HG03139 (cell line): ENCODE data around the gene WNT6.

Source experiments
- ATAC-seq: cut with Tn5 transposase; IDR thresholded peaks from one replicate; pipeline ENCODE4 v1.9.1; 2021; ENCODE audit not compliant: unreplicated experiment

Gene WNT6

GRCh38 chr2:218856167-218856895 lies 3.3 kb upstream of the WNT6 start:
- no peak for ATAC-seq

- no peak for ATAC-seq
Measured at GRCh38 chr2:218856896-218857243, 2.7 kb upstream of the WNT6 start.

GRCh38 chr2:218857371-218858137 lies 2.1 kb upstream of the WNT6 start:
- no peak for ATAC-seq

- no peak for ATAC-seq
Measured at GRCh38 chr2:218858138-218858445, 1.5 kb upstream of the WNT6 start.

GRCh38 chr2:218858671-218859555 lies 692 bp upstream of the WNT6 start:
- ATAC-seq = no peak

- ATAC-seq = no peak
Measured at GRCh38 chr2:218859988-218860831, 605 bp downstream of the WNT6 start.

DNA sequence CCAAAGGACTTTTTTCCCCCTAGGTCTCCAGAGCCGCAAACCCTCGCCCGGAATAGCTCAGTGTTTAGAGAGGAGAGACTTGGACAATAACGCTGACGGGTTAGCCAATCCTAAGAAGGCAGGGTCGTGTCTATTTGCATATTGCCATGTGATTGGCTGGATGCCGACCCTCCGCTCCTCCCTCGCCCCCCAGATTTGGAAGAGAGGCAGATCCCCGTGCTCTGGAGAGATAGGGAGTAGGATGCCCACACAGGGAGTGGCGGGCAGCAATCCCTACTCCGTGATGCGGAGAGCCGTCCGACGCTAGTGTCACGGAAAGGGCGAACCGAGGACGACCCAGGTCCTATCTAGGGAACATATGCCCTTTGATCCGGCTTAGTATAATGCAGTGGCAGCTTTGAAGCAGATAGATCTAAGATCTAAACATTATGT lies 1.4 kb downstream of the WNT6 start:
- no peak for ATAC-seq

DNA sequence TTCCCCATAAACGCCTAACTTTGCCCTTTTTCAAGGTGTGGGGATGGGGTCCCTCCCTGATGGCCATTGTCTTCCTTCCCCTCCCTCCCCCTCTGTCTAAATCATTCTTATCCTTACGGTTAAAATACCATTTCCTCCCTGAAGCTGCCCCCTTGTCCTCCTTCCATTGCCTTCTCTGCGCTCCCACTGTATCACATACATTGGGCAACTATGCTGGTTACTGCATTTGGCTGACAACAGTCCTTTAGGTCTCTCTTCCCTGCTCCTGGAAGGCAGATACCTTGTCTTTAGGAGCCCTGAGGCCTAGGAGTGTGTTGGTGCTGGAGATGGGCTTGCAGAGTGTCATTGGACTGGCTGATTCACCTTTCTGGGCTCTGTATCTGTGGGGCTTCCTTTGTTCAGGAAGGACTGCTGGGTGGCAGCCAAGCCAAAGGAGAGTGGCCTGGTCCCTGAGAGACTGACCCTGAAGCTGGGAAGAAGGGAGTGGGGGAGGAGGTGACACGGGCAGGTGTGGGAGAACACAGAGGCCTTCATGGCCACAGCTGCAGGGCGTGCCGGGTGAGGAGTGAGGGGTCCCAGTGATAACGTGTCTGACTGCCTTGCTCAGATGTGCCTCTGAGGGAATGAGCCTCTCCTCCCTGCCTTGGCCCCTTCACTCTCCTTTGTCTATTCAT lies 2.2 kb downstream of the WNT6 start:
- ATAC-seq = no peak

GRCh38 chr2:218863021-218863520 lies 3.5 kb downstream of the WNT6 start:
- no peak for ATAC-seq

DNA sequence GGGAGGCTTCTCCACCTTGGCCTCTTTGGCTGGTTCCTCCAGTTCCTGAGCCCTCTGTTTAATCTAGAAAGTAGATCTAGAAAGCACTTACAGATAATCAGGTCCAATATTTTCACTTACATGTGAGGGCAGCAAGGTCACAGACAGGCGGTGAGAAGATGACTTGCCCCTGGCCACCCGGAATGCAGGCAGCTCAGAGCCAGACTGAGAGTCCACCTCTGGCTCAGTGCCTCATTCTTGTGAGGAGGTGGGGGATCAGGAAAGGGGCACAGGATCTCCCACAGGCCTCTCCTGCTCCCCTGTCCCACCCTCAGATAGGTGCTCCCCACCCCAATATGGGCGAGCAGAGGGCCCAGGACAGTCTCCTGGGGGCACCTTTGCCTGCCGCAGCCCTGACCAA lies 5.8 kb downstream of the WNT6 start:
- no peak for ATAC-seq

- ATAC-seq = no peak
Measured at GRCh38 chr2:218865999-218866398, 6.4 kb downstream of the WNT6 start.

GRCh38 chr2:218867900-218868299 lies 8.3 kb downstream of the WNT6 start:
- ATAC-seq = no peak

GRCh38 chr2:218869064-218869463 lies 9.5 kb downstream of the WNT6 start:
- ATAC-seq = no peak

DNA sequence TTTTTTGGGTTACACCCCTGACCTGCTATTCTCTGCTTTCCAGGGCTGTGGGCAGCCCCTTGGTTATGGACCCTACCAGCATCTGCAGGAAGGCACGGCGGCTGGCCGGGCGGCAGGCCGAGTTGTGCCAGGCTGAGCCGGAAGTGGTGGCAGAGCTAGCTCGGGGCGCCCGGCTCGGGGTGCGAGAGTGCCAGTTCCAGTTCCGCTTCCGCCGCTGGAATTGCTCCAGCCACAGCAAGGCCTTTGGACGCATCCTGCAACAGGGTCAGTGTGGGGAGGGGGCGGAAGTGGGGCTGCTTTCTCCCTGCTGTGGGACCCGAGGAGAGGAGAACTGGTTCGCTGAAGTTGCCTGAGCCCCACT lies 11.4 kb downstream of the WNT6 start:
- ATAC-seq = no peak

DNA sequence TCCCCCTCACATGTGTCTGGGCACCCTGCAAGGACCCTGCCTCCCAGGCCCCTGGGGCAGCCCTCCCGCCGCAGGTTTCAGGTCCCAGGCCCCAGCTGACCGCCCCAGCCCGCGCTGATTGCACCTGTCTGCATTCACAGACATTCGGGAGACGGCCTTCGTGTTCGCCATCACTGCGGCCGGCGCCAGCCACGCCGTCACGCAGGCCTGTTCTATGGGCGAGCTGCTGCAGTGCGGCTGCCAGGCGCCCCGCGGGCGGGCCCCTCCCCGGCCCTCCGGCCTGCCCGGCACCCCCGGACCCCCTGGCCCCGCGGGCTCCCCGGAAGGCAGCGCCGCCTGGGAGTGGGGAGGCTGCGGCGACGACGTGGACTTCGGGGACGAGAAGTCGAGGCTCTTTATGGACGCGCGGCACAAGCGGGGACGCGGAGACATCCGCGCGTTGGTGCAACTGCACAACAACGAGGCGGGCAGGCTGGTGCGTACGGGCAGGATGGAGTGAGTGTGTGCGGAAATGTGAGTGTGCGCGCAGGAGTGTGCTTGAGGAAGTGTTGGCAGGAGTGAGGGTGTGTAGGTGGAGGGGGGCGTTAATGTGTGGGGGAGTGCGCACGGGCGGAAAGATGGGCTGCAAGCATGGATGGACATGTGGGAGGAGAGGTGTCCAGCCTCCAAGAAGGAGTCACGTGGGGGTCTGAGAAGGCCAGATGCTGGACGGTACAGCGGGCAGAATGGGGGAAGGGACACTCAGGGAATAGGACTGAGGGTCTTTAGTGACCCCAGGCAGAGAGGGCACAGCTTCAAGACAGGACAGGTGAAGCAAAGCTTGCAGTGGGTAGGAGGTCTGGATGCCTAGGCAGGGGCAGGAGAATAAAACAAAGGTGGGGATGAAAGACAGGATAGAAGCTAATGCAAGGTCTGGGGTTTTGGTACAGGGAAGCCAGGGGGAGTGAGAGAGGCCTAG lies 12.0 kb downstream of the WNT6 start:
- no peak for ATAC-seq

DNA sequence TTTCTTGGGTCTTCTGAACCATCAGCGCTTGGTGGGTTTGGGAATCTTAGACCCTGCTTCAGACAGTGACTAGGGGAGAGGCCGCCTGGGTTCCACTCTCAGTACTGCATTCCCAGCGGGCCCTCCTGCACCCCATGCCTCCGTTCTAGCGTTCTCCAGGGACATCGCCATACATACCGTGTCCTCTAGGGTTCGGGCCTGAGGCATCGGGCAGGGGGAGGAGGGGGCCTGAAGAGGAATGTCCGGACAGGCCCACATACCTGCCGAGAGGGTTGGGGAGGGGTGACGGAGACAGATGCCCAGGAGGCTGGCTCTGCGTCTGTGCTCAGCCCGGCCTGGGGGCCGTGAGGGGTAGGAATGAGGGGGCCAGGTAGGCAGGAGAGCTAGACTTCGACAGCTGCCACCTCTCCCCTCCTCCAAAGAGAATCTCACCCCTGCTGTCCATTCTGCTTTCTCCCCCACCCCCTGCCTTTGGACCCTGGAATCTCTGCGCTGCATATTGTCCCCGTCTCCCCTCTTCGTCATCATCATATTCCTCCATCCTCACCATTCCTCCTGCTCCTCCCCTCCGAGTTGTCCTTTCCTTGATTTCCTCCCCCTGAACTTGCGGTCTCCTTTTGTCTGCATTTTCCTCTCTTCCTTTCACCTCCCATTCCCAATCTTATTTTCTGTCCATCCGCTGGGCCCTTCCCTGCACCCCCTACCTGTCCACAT lies 13.2 kb downstream of the WNT6 start:
- ATAC-seq = no peak

DNA sequence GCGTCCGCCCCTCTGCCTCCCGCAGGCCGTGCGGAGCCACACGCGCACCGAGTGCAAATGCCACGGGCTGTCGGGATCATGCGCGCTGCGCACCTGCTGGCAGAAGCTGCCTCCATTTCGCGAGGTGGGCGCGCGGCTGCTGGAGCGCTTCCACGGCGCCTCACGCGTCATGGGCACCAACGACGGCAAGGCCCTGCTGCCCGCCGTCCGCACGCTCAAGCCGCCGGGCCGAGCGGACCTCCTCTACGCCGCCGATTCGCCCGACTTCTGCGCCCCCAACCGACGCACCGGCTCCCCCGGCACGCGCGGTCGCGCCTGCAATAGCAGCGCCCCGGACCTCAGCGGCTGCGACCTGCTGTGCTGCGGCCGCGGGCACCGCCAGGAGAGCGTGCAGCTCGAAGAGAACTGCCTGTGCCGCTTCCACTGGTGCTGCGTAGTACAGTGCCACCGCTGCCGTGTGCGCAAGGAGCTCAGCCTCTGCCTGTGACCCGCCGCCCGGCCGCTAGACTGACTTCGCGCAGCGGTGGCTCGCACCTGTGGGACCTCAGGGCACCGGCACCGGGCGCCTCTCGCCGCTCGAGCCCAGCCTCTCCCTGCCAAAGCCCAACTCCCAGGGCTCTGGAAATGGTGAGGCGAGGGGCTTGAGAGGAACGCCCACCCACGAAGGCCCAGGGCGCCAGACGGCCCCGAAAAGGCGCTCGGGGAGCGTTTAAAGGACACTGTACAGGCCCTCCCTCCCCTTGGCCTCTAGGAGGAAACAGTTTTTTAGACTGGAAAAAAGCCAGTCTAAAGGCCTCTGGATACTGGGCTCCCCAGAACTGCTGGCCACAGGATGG lies 14.0 kb downstream of the WNT6 start:
- no peak for ATAC-seq
